HepG2 (cell line): ENCODE data around the gene OTUB2. TPM values are rescaled to one million over a fixed set of nuclear protein-coding genes. Genes with fewer than 3 reads are reported as not detected.

ENCODE experiments used
- ATAC-seq: fragments of 200-7000 bp; cut with Tn5 transposase; 3 replicates; pipeline ENCODE4 v1.9.1; 2020; ENCODE audit warnings: mild to moderate bottlenecking, moderate library complexity
- BruUV-seq: library from RNA; stranded (reverse); fragments of 400-500 nt; replicated peaks from 2 replicates; lab custom pipeline; 2021; lab: Mats Ljungman, UMichigan
- CTCF ChIA-PET: fragments of 300-600 bp; formaldehyde crosslinking; extraction: SDS; loops from one replicate; lab custom pipeline; 2021; ENCODE audit warnings: low total read pairs, inconsistent platforms, low intra/inter-chr PET ratio; lab: Yijun Ruan, JAX
- POLR2A ChIA-PET: fragments of 350-600 bp; sonication (Branson Sonifier 250); formaldehyde crosslinking; loops from one replicate; lab custom pipeline; 2020; ENCODE audit warnings: antibody characterized with exemption, inconsistent platforms; lab: Yijun Ruan, JAX
- DNase-seq: peaks from one replicate; pipeline ENCODE4 v3.0.0-alpha.2; 2015; ENCODE audit warnings: low spot score
- FAIRE-seq: peaks from 3 replicates; lab custom pipeline; 2011; peaks lifted over from hg19 to GRCh38; lab: Jason Lieb, UNC
- H2AFZ ChIP-seq: one replicate; pipeline ENCODE4 v1.6.1; 2011; ENCODE audit warnings: low read length, inconsistent platforms
- H3K27ac ChIP-seq: fragments of 300-600 bp; 3 replicates; pipeline ENCODE4 v1.8.0; 2011; ENCODE audit warnings: mixed run types, mild to moderate bottlenecking, mixed read lengths, low read length, inconsistent platforms; ENCODE audit not compliant: insufficient read depth; ENCODE audit errors: extremely low read length
- H3K27me3 ChIP-seq, 2 experiments: fragments of 200-600 bp in 1 of 2; 2 replicates in 1 of 2; 3 replicates in 1 of 2; pipeline versions ENCODE4 v1.6.0 to v1.8.0; 2011; ENCODE audit warnings: low read length in 2 of 2, mild to moderate bottlenecking in 2 of 2, moderate library complexity in 2 of 2, inconsistent platforms in 1 of 2; ENCODE audit not compliant: insufficient read depth in 2 of 2, control insufficient read depth in 1 of 2
- H3K36me3 ChIP-seq, 2 experiments: fragments of 200-600 bp in 1 of 2; replicated peaks in 1 of 2; 2 replicates in 1 of 2; 3 replicates in 1 of 2; pipeline versions ENCODE4 v1.5.1 to v1.8.0; 2011; ENCODE audit warnings: low read length in 2 of 2, inconsistent platforms in 1 of 2; ENCODE audit not compliant: insufficient read depth in 2 of 2, control insufficient read depth in 1 of 2
- H3K4me1 ChIP-seq: 2 replicates; pipeline ENCODE4 v1.5.1; 2012; ENCODE audit warnings: low read length, inconsistent platforms; ENCODE audit not compliant: insufficient read depth
- H3K4me2 ChIP-seq: 2 replicates; pipeline ENCODE4 v1.6.0; 2011; ENCODE audit warnings: low read depth, low read length, inconsistent platforms
- H3K4me3 ChIP-seq, 3 experiments: fragments of 200-600 bp in 1 of 3; sonication (generic), shearing (Covaris generic) in 1 of 3; replicated peaks in 1 of 3; 2 replicates each; pipeline ENCODE4 v1.5.1; 2011 to 2016; ENCODE audit warnings: low read length in 3 of 3, inconsistent platforms in 2 of 3, low read depth in 2 of 3, mild to moderate bottlenecking in 2 of 3, control low read depth in 1 of 3, mixed read lengths in 1 of 3; ENCODE audit not compliant: insufficient read depth in 1 of 3
- H3K79me2 ChIP-seq: one replicate; pipeline ENCODE4 v1.6.1; 2011; ENCODE audit warnings: low read length, inconsistent platforms; ENCODE audit not compliant: insufficient read depth
- H3K9ac ChIP-seq: 2 replicates; pipeline ENCODE4 v1.6.0; 2011; ENCODE audit warnings: mild to moderate bottlenecking, low read depth, low read length, inconsistent platforms; ENCODE audit not compliant: insufficient read depth
- H3K9me3 ChIP-seq: 2 replicates; pipeline ENCODE4 v1.5.1; 2012; ENCODE audit warnings: mild to moderate bottlenecking, low read length
- H4K20me1 ChIP-seq: 2 replicates; pipeline ENCODE4 v1.6.0; 2011; ENCODE audit warnings: inconsistent platforms, mild to moderate bottlenecking, low read length, moderate library complexity; ENCODE audit not compliant: insufficient read depth
- ATF7 ChIP-seq, 2 experiments: fragments of 450-650 bp in 1 of 2; sonication (generic) in 1 of 2; formaldehyde crosslinking in 1 of 2; IDR thresholded peaks; 2 replicates each; pipeline versions ENCODE4 v1.4.0 to v1.6.1; 2016 to 2020; ENCODE audit warnings: antibody characterized with exemption in 1 of 2, mild to moderate bottlenecking in 1 of 2, missing genetic modification reagents in 1 of 2
- BCL3 ChIP-seq: sonication (generic); formaldehyde crosslinking; IDR thresholded peaks from 2 replicates; pipeline ENCODE4 v1.5.1; 2020; ENCODE audit warnings: mild to moderate bottlenecking, missing genetic modification reagents, moderate library complexity
- ETV5 ChIP-seq: IDR thresholded peaks from 2 replicates; pipeline ENCODE4 v1.6.1; 2018; ENCODE audit warnings: missing biosample characterization, missing genetic modification reagents, inconsistent platforms, borderline replicate concordance
- HOXA7 ChIP-seq: sonication (generic); formaldehyde crosslinking; IDR thresholded peaks from 2 replicates; pipeline ENCODE4 v1.8.1; 2022; ENCODE audit warnings: mild to moderate bottlenecking, missing genetic modification reagents, moderate library complexity
- IRF1 ChIP-seq: sonication (generic); formaldehyde crosslinking; IDR thresholded peaks from 2 replicates; pipeline ENCODE4 v1.4.0; 2020; ENCODE audit warnings: low read depth, mild to moderate bottlenecking, missing genetic modification reagents
- MIXL1 ChIP-seq: IDR thresholded peaks from 2 replicates; pipeline ENCODE4 v1.6.1; 2016
- PAX8 ChIP-seq: sonication (generic); formaldehyde crosslinking; IDR thresholded peaks from 2 replicates; pipeline ENCODE4 v1.8.0; 2022; ENCODE audit warnings: mild to moderate bottlenecking, missing genetic modification reagents, borderline replicate concordance
- PRPF4 ChIP-seq: fragments of 200-400 bp; formaldehyde crosslinking; IDR thresholded peaks from 2 replicates; pipeline ENCODE4 v1.6.1; 2016; ENCODE audit warnings: low read length, low read depth; ENCODE audit not compliant: poor library complexity, severe bottlenecking
- TBP ChIP-seq: sonication (generic); formaldehyde crosslinking; IDR thresholded peaks from 2 replicates; pipeline ENCODE4 v1.5.0; 2020; ENCODE audit warnings: missing genetic modification reagents
- TBX3 ChIP-seq: fragments of 450-650 bp; IDR thresholded peaks from 2 replicates; pipeline ENCODE4 v1.6.1; 2017; ENCODE audit warnings: antibody characterized with exemption, mild to moderate bottlenecking, inconsistent platforms, borderline replicate concordance
- THAP8 ChIP-seq: sonication (generic); formaldehyde crosslinking; IDR thresholded peaks from 2 replicates; pipeline ENCODE4 v1.5.1; 2020; ENCODE audit warnings: missing genetic modification reagents, mild to moderate bottlenecking, borderline replicate concordance
- U2AF1 ChIP-seq: fragments of 200-400 bp; formaldehyde crosslinking; optimal IDR thresholded peaks from 2 replicates; pipeline ENCODE3; 2017; ENCODE audit warnings: mild to moderate bottlenecking, low read depth, low read length
- ZBTB44 ChIP-seq: sonication (generic); formaldehyde crosslinking; IDR thresholded peaks from 2 replicates; pipeline ENCODE4 v1.4.0; 2020; ENCODE audit warnings: missing genetic modification reagents
- ZFP41 ChIP-seq: sonication (generic); formaldehyde crosslinking; IDR thresholded peaks from 2 replicates; pipeline ENCODE4 v1.4.0; 2020; ENCODE audit warnings: mild to moderate bottlenecking, missing genetic modification reagents, borderline replicate concordance
- ZNF362 ChIP-seq: sonication (generic); formaldehyde crosslinking; IDR thresholded peaks from 2 replicates; pipeline ENCODE4 v1.4.0; 2020; ENCODE audit warnings: missing genetic modification reagents, mild to moderate bottlenecking, borderline replicate concordance
- ZNF652 ChIP-seq: IDR thresholded peaks from 2 replicates; pipeline ENCODE4 v1.6.1; 2016; ENCODE audit warnings: low read depth, borderline replicate concordance
- ZNF737 ChIP-seq: sonication (generic); formaldehyde crosslinking; IDR thresholded peaks from 2 replicates; pipeline ENCODE4 v1.5.0; 2020; ENCODE audit warnings: missing genetic modification reagents, mild to moderate bottlenecking, borderline replicate concordance
- WGBS: methylation state at CpG from one replicate; pipeline ENCODE4 v1.1.6; 2017; ENCODE audit warnings: low lambda C conversion rate; 5-methylcytosine and 5-hydroxymethylcytosine counted together
- in situ Hi-C: cut with HindIII; loops from 2 replicates; pipeline ENCODE4 v1.10.0; 2017; ENCODE audit warnings: low pct_unique_long_range_greater_than_20kb; ENCODE audit not compliant: extremely low pct_ligation_motif_present
- intact Hi-C: fragments of 100-400 bp; cut with micrococcal nuclease; formaldehyde crosslinking; loops from one replicate; pipeline ENCODE4 v1.10.0; 2022; ENCODE audit not compliant: unreplicated experiment
- polyA plus RNA-seq, 8 experiments: library from polyadenylated mRNA; depleted of rRNA in 3 of 8; stranded (reverse) in 7 of 8; unstranded in 1 of 8; fragments of >200 nt; fragmentation: Illumina TruSeq in 4 of 8; extraction: Trizol in 4 of 8; gene quantifications; 2 replicates each; pipeline versions ENCODE4 v1.2.1 to v1.2.3, GENCODE V29; 2011 to 2016; ENCODE audit warnings: low read depth in 4 of 8, missing spikeins in 1 of 8, mixed read lengths in 1 of 8; ENCODE audit not compliant: insufficient read depth in 1 of 8
- total RNA-seq, 5 experiments: library from RNA; depleted of rRNA; stranded (reverse); fragments of >200 nt; fragmentation: Illumina TruSeq; extraction: Trizol; gene quantifications; 2 replicates each; pipeline ENCODE4 v1.2.3, GENCODE V29; 2016; ENCODE audit warnings: low read depth in 1 of 5

Gene OTUB2
- total and polyA plus RNA-seq, 2 of the 13 experiments (the other 11 are each of a cell fraction or from before 2014, with no cell fraction given) = 2.2 to 2.4 TPM

- TF ChIP-seq ZNF362 = no peak
- no peak for TF ChIP-seq MIXL1
- TF ChIP-seq ZNF737 (CRISPR knock-in tag) = no peak
- TF ChIP-seq PAX8 (CRISPR knock-in tag) = no peak
- 0 out of 2 replicates have a peak, but pooled peaks have one; percentile 10 for TF ChIP-seq ATF7 (IDR thresholded peaks at IDR 0.05)
- no peak for TF ChIP-seq ATF7 (CRISPR knock-in tag; IDR thresholded peaks at IDR 0.05)
- TF ChIP-seq BCL3 (CRISPR knock-in tag) = no peak
These were observed 49.6 kb upstream of the OTUB2 start, which contains the start of gene ASB2 (continued) for GRCh38 chr14:93976477-93977057.

GRCh38 chr14:93977171-93977570, 49.0 kb upstream of the OTUB2 start:
- ChIA-PET CTCF (no interaction called here), POLR2A (no interaction called here)
- no peak for ATAC-seq
- DNase-seq = no peak
- FAIRE-seq = no peak
- H3K79me2 ChIP-seq = no peaks in the 10 kb centered on the region
- intact Hi-C loops (no loop called here), in situ Hi-C loops (no loop called here)
- H3K9ac ChIP-seq = no peak overlapping the region
- H4K20me1 ChIP-seq = no peaks in the 10 kb centered on the region
- 4% methylated on average over 3 of the region's 5 CpGs for WGBS
- no peak overlapping the region for H2AFZ ChIP-seq
- H3K36me3 ChIP-seq = no peaks in the 10 kb centered on the region
- no peaks in the 10 kb centered on the region for H3K9me3 ChIP-seq
- H3K27me3 ChIP-seq = peaks cover 10 to 63% of the 10 kb centered on the region in 2 experiments
- no peak overlapping the region for H3K27ac ChIP-seq
- peaks cover 46% of the 10 kb centered on the region for H3K4me1 ChIP-seq
- H3K4me3 ChIP-seq = no peak overlapping the region
- BruUV-seq = no TSS peak
- H3K4me2 ChIP-seq = no peak overlapping the region
- TF ChIP-seq ZFP41 (CRISPR knock-in tag) (no peak), TBX3 (no peak), ZBTB44 (no peak), ZNF652 (CRISPR knock-in tag) (no peak), U2AF1 (no peak), ETV5 (CRISPR knock-in tag) (no peak), TBP (CRISPR knock-in tag) (no peak), IRF1 (no peak), PRPF4 (no peak), HOXA7 (CRISPR knock-in tag) (no peak), THAP8 (CRISPR knock-in tag) (no peak)
